GM06990 (cell line): ENCODE data around the gene TMEM244.

ENCODE experiments used
- DNase-seq: peaks from one replicate; pipeline ENCODE4 v3.0.0-alpha.2; 2011; ENCODE audit not compliant: insufficient read length; ENCODE audit errors: extremely low read depth
- H3K27me3 ChIP-seq: replicated peaks from 2 replicates; pipeline ENCODE4 v1.6.0; 2011; ENCODE audit warnings: low read length; ENCODE audit not compliant: control insufficient read depth, insufficient read depth
- H3K36me3 ChIP-seq: 2 replicates; pipeline ENCODE4 v1.5.1; 2011; ENCODE audit warnings: low read length; ENCODE audit not compliant: control insufficient read depth, insufficient read depth
- H3K4me3 ChIP-seq: replicated peaks from 2 replicates; pipeline ENCODE4 v1.5.1; 2011; ENCODE audit warnings: low read depth, mild to moderate bottlenecking, control low read depth, low read length
- CTCF ChIP-seq: IDR thresholded peaks from 2 replicates; pipeline ENCODE4 v1.5.1; 2011; ENCODE audit warnings: low read length, control low read depth, mild to moderate bottlenecking, inconsistent platforms; ENCODE audit not compliant: insufficient read depth, poor library complexity, severe bottlenecking

The TMEM244 gene

GRCh38 chr6:129787816-129788215, 73.3 kb downstream of the TMEM244 start:
- no peak for TF ChIP-seq CTCF
- Histone ChIP-seq H3K4me3 (no peak overlapping the region), H3K36me3 (no peaks in the 10 kb centered on the region), H3K27me3 (no peaks in the 10 kb centered on the region)
- no peak for DNase-seq

- no peak for DNase-seq
- Histone ChIP-seq H3K36me3 (no peaks in the 10 kb centered on the region), H3K27me3 (no peaks in the 10 kb centered on the region), H3K4me3 (no peak overlapping the region)
- no peak for TF ChIP-seq CTCF
Observed at GRCh38 chr6:129786548-129786947, 74.6 kb downstream of the TMEM244 start.

DNA sequence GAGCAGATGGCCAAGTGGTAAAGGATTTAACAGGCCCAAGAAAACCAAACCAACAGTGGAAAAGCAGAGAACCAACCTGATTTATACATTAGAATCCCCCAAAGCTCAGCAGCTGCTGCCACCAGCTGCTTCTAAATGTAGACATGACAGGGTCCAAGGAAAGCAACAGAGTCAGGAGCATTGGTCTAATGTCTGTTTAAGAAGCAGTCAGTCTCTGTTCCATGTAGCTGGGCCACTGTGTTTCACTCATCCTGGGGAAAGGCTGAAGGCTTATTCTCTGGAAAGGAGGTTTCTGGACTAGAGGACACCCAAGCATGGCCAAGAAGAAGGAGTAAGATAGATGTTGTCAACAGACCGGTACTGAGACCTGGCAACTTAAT, 75.4 kb downstream of the TMEM244 start:
- no peaks in the 10 kb centered on the region for H3K27me3 ChIP-seq
- H3K36me3 ChIP-seq, result no peaks in the 10 kb centered on the region
- H3K4me3 ChIP-seq, result no peak overlapping the region
- no peak for DNase-seq
- no peak for TF ChIP-seq CTCF

DNA sequence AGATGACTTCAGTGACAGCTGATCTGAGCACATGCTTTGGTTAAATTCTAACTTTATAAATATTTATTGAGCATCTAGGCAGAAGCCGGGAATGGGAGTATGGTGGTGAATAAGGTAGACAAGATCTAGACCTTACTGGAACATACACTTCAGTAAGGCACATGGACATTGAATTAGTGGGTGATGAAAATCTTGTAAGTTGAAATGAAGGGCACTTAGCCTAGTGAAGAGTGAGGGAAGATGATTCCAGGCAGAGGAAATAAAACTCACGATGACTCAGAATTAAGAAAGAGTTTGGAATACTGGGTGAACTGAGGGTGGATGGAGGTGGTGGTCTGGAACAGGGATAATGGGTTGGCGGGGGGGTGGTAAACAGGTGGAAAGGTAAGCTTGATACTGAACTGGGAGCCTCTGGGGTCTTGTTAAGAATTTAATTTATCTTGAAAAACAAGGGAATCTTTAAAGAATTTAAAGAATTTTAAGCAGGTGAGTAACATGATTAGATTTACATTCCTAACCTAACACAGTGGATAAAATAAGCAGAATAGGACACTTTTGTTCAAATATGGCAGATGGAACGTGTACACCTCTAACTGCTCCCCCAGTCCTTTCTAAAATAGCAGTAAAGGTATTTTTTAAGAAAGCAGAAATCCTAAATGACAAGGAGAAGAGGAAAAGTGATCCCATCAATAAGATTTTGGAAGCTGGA, 75.9 kb downstream of the TMEM244 start:
- no peak overlapping the region for H3K4me3 ChIP-seq
- H3K27me3 ChIP-seq, result no peaks in the 10 kb centered on the region
- no peaks in the 10 kb centered on the region for H3K36me3 ChIP-seq
- no peak for TF ChIP-seq CTCF
- no peak for DNase-seq
